SK-N-SH treated with all-trans-retinoic acid at 6 μM for 48 hours (cell line): ENCODE results near the gene GPRC5B.

Experiments used
- ARNTL ChIP-seq: fragments of 450-650 bp; formaldehyde crosslinking; IDR thresholded peaks from 2 replicates; pipeline ENCODE4 v1.5.0; 2020; ENCODE audit warnings: low read depth, mild to moderate bottlenecking, moderate library complexity, borderline replicate concordance
- CSRNP3 ChIP-seq: fragments of 250-450 bp; sonication (Bioruptor Pico); IDR thresholded peaks from 2 replicates; pipeline ENCODE4 v1.5.1; 2021; ENCODE audit warnings: mild to moderate bottlenecking, moderate library complexity
- ESRRG ChIP-seq: fragments of 250-450 bp; sonication (Bioruptor Pico); IDR thresholded peaks from 2 replicates; pipeline ENCODE4 v1.6.1; 2021; ENCODE audit warnings: mild to moderate bottlenecking
- POU6F1 ChIP-seq: fragments of 250-450 bp; sonication (Bioruptor Pico); IDR thresholded peaks from 2 replicates; pipeline ENCODE4 v1.8.0; 2021; ENCODE audit warnings: low read depth, mild to moderate bottlenecking, moderate library complexity, borderline replicate concordance
- PPARA ChIP-seq: fragments of 250-450 bp; sonication (Bioruptor Pico); IDR thresholded peaks from 2 replicates; pipeline ENCODE4 v1.5.0; 2020; ENCODE audit warnings: mild to moderate bottlenecking, borderline replicate concordance
- RARB ChIP-seq: fragments of 250-450 bp; sonication (Bioruptor Pico); IDR thresholded peaks from 2 replicates; pipeline ENCODE4 v1.8.0; 2021; ENCODE audit warnings: mild to moderate bottlenecking, moderate library complexity
- TOX ChIP-seq: fragments of 250-450 bp; sonication (Bioruptor Pico); IDR thresholded peaks from 2 replicates; pipeline ENCODE4 v1.8.0; 2021; ENCODE audit warnings: mild to moderate bottlenecking, moderate library complexity, borderline replicate concordance
- ZNF565 ChIP-seq: fragments of 450-650 bp; formaldehyde crosslinking; conservative IDR thresholded peaks from 2 replicates; pipeline ENCODE4 v1.5.0; 2020; ENCODE audit warnings: low read depth, mild to moderate bottlenecking, moderate library complexity
- ZNF70 ChIP-seq: fragments of 450-650 bp; formaldehyde crosslinking; IDR thresholded peaks from 2 replicates; pipeline ENCODE4 v1.5.0; 2020; ENCODE audit warnings: mild to moderate bottlenecking, moderate library complexity

GRCh38 chr16:19898166-19898565, 13.5 kb upstream of the GPRC5B start:
- TF ChIP-seq ZNF70 (CRISPR knock-in tag) (no peak), ESRRG (CRISPR knock-in tag) (no peak), RARB (CRISPR knock-in tag) (no peak), CSRNP3 (CRISPR knock-in tag) (no peak), ZNF565 (CRISPR knock-in tag) (no peak), ARNTL (CRISPR knock-in tag) (no peak), PPARA (CRISPR knock-in tag) (no peak), TOX (CRISPR knock-in tag) (no peak), POU6F1 (CRISPR knock-in tag) (no peak)
